ENCODE data around the gene PWWP2B. TPM values are rescaled to one million over a fixed set of nuclear protein-coding genes. Genes with fewer than 3 reads are reported as not detected.
A peak's percentile ranks its signal among the peaks of the same experiment; 100 is the strongest.

PWWP2B gene
- total and polyA plus RNA-seq, 2 of the 13 experiments (the other 11 are each of a cell fraction or from before 2014, with no cell fraction given) = 2.3 to 4.7 TPM

DNA sequence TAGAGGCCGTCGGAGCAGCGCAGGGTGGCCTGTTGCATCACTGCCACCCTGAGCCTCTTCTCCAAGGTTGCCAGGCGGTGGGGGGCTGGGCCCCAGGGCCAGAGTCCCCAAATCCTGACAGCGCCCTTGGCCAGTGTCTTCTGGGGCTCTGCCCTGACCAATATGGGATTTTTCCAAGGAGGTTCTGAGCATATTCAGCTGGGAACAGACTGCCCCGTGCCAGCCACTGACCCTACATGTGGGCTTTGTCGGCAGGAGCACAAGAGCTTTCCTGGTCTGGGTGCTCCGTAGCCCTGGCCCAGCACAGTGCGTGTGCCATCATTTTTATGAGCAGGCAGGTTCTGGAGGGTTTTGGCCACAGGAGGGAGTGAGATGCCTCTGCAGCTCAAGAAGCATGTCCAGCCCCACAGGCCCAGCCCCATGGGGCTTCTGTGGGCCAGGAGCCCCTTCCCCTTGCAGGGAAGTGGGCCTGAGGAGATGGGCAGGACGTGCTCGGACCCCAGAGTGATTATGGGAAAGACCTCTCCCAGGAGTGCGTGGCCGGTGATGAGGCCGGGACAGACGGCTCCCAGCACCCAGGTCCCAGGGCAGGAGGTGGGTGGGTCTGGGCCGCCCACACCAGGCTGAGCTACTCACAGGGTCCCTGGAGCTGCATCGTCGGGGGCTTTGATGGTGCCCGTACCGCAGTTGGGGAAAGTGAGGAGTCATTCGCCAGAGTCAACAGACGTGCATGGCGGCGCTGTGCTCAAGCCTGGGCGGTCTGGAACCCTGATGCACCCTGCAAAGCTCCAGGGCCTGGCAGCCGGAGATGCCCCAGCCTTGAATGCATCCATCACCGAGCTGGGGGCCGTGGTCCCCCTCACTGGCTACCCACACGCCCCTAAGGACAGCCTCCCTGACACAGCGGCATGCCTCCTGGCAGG is 66.6 kb downstream of the PWWP2B start (continued):
- TF ChIP-seq, protein P1, sequence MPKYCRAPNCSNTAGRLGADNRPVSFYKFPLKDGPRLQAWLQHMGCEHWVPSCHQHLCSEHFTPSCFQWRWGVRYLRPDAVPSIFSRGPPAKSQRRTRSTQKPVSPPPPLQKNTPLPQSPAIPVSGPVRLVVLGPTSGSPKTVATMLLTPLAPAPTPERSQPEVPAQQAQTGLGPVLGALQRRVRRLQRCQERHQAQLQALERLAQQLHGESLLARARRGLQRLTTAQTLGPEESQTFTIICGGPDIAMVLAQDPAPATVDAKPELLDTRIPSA (CRISPR knock-in tag; IDR thresholded peaks at IDR 0.05; ENCODE audit: borderline replicate concordance) = no peak
- TF ChIP-seq, protein P2, sequence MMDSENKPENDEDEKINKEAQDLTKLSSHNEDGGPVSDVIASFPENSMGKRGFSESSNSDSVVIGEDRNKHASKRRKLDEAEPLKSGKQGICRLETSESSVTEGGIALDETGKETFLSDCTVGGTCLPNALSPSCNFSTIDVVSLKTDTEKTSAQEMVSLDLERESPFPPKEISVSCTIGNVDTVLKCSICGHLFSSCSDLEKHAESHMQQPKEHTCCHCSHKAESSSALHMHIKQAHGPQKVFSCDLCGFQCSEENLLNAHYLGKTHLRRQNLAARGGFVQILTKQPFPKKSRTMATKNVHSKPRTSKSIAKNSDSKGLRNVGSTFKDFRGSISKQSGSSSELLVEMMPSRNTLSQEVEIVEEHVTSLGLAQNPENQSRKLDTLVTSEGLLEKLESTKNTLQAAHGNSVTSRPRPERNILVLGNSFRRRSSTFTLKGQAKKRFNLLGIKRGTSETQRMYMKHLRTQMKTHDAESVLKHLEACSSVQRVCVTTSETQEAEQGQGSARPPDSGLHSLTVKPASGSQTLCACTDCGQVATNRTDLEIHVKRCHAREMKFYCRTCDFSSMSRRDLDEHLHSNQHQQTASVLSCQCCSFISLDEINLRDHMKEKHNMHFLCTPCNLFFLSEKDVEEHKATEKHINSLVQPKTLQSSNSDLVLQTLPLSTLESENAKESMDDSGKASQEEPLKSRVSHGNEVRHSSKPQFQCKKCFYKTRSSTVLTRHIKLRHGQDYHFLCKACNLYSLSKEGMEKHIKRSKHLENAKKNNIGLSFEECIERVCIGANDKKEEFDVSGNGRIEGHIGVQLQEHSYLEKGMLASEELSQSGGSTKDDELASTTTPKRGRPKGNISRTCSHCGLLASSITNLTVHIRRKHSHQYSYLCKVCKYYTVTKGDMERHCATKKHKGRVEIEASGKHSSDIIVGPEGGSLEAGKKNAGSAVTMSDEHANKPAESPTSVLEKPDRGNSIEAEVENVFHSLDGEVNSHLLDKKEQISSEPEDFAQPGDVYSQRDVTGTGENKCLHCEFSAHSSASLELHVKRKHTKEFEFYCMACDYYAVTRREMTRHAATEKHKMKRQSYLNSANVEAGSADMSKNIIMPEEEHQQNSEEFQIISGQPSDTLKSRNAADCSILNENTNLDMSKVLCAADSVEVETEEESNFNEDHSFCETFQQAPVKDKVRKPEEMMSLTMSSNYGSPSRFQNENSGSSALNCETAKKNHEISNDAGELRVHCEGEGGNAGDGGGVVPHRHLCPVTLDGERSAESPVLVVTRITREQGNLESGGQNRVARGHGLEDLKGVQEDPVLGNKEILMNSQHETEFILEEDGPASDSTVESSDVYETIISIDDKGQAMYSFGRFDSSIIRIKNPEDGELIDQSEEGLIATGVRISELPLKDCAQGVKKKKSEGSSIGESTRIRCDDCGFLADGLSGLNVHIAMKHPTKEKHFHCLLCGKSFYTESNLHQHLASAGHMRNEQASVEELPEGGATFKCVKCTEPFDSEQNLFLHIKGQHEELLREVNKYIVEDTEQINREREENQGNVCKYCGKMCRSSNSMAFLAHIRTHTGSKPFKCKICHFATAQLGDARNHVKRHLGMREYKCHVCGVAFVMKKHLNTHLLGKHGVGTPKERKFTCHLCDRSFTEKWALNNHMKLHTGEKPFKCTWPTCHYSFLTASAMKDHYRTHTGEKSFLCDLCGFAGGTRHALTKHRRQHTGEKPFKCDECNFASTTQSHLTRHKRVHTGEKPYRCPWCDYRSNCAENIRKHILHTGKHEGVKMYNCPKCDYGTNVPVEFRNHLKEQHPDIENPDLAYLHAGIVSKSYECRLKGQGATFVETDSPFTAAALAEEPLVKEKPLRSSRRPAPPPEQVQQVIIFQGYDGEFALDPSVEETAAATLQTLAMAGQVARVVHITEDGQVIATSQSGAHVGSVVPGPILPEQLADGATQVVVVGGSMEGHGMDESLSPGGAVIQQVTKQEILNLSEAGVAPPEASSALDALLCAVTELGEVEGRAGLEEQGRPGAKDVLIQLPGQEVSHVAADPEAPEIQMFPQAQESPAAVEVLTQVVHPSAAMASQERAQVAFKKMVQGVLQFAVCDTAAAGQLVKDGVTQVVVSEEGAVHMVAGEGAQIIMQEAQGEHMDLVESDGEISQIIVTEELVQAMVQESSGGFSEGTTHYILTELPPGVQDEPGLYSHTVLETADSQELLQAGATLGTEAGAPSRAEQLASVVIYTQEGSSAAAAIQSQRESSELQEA (CRISPR knock-in tag; IDR thresholded peaks at IDR 0.05; ENCODE audit: not compliant biosample characterization) = no peak
- TF ChIP-seq SRF (IDR thresholded peaks at IDR 0.05; ENCODE audit: low read depth, low read length) (no peak), ZNF253 (CRISPR knock-in tag; IDR thresholded peaks at IDR 0.05; ENCODE audit: borderline replicate concordance) (no peak), TAF15 (IDR thresholded peaks at IDR 0.05; ENCODE audit: low read depth, low read length, poor library complexity, severe bottlenecking) (no peak), FOXM1 (CRISPR knock-in tag; IDR thresholded peaks at IDR 0.05) (no peak)
- TF ChIP-seq, protein P3, sequence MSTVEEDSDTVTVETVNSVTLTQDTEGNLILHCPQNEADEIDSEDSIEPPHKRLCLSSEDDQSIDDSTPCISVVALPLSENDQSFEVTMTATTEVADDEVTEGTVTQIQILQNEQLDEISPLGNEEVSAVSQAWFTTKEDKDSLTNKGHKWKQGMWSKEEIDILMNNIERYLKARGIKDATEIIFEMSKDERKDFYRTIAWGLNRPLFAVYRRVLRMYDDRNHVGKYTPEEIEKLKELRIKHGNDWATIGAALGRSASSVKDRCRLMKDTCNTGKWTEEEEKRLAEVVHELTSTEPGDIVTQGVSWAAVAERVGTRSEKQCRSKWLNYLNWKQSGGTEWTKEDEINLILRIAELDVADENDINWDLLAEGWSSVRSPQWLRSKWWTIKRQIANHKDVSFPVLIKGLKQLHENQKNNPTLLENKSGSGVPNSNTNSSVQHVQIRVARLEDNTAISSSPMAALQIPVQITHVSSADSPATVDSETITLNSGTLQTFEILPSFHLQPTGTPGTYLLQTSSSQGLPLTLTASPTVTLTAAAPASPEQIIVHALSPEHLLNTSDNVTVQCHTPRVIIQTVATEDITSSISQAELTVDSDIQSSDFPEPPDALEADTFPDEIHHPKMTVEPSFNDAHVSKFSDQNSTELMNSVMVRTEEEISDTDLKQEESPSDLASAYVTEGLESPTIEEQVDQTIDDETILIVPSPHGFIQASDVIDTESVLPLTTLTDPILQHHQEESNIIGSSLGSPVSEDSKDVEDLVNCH (CRISPR knock-in tag; IDR thresholded peaks at IDR 0.05) = no peak
- TF ChIP-seq, protein P4, sequence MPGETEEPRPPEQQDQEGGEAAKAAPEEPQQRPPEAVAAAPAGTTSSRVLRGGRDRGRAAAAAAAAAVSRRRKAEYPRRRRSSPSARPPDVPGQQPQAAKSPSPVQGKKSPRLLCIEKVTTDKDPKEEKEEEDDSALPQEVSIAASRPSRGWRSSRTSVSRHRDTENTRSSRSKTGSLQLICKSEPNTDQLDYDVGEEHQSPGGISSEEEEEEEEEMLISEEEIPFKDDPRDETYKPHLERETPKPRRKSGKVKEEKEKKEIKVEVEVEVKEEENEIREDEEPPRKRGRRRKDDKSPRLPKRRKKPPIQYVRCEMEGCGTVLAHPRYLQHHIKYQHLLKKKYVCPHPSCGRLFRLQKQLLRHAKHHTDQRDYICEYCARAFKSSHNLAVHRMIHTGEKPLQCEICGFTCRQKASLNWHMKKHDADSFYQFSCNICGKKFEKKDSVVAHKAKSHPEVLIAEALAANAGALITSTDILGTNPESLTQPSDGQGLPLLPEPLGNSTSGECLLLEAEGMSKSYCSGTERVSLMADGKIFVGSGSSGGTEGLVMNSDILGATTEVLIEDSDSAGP (CRISPR knock-in tag; IDR thresholded peaks at IDR 0.05; ENCODE audit: borderline replicate concordance) = peak; percentile 15; the same call in 1 of the 2 replicates
- TF ChIP-seq, protein P5, sequence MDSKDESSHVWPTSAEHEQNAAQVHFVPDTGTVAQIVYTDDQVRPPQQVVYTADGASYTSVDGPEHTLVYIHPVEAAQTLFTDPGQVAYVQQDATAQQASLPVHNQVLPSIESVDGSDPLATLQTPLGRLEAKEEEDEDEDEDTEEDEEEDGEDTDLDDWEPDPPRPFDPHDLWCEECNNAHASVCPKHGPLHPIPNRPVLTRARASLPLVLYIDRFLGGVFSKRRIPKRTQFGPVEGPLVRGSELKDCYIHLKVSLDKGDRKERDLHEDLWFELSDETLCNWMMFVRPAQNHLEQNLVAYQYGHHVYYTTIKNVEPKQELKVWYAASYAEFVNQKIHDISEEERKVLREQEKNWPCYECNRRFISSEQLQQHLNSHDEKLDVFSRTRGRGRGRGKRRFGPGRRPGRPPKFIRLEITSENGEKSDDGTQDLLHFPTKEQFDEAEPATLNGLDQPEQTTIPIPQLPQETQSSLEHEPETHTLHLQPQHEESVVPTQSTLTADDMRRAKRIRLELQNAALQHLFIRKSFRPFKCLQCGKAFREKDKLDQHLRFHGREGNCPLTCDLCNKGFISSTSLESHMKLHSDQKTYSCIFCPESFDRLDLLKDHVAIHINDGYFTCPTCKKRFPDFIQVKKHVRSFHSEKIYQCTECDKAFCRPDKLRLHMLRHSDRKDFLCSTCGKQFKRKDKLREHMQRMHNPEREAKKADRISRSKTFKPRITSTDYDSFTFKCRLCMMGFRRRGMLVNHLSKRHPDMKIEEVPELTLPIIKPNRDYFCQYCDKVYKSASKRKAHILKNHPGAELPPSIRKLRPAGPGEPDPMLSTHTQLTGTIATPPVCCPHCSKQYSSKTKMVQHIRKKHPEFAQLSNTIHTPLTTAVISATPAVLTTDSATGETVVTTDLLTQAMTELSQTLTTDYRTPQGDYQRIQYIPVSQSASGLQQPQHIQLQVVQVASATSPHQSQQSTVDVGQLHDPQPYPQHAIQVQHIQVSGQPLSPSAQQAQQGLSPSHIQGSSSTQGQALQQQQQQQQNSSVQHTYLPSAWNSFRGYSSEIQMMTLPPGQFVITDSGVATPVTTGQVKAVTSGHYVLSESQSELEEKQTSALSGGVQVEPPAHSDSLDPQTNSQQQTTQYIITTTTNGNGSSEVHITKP (CRISPR knock-in tag; IDR thresholded peaks at IDR 0.05; ENCODE audit: low read depth) = no peak
